LNCAP (cell line): ENCODE data around the gene GLT6D1.
A peak's percentile ranks its signal among the peaks of the same experiment; 100 is the strongest.

Experiments
- CTCF ChIP-seq: fragments of 450-650 bp; IDR thresholded peaks from 2 replicates; pipeline ENCODE4 v1.5.1; 2017; ENCODE audit warnings: mild to moderate bottlenecking

GLT6D1 gene

GRCh38 chr9:135607401-135608293 is 31.7 kb downstream of the GLT6D1 start:
- TF ChIP-seq CTCF, result no peak

GRCh38 chr9:135606885-135607259 is 32.5 kb downstream of the GLT6D1 start:
- no peak for TF ChIP-seq CTCF

- TF ChIP-seq CTCF, result no peak
Measured at GRCh38 chr9:135605238-135605781, 34.0 kb downstream of the GLT6D1 start.

GRCh38 chr9:135604437-135605237 is 34.7 kb downstream of the GLT6D1 start:
- TF ChIP-seq CTCF, result no peak

GRCh38 chr9:135602789-135603481 is 36.4 kb downstream of the GLT6D1 start:
- peak; percentile 88 for TF ChIP-seq CTCF

- TF ChIP-seq CTCF, result no peak
Measured at GRCh38 chr9:135601988-135602387, 37.4 kb downstream of the GLT6D1 start.

- TF ChIP-seq CTCF, result no peak
Measured at GRCh38 chr9:135600296-135600817, 39.0 kb downstream of the GLT6D1 start.
